HEK293 (cell line): ENCODE data around the gene CDH22.

ENCODE experiments used
- CTCF ChIP-seq: fragments of 450-650 bp; formaldehyde crosslinking; IDR thresholded peaks from 2 replicates; pipeline ENCODE4 v1.5.1; 2016; ENCODE audit warnings: missing biosample characterization, missing genetic modification characterization
- ZNF274 ChIP-seq, 2 experiments: fragments of 200-500 bp in 1 of 2; fragments of 450-650 bp in 1 of 2; sonication (Bioruptor generic) in 1 of 2; formaldehyde crosslinking in 1 of 2; IDR thresholded peaks; 2 replicates each; pipeline versions ENCODE4 v1.5.1 to v1.6.1; 2014 to 2016; ENCODE audit warnings: borderline replicate concordance in 1 of 2, inconsistent platforms in 1 of 2, low read length in 1 of 2, missing biosample characterization in 1 of 2, missing genetic modification characterization in 1 of 2
- ZNF449 ChIP-seq: fragments of 450-650 bp; formaldehyde crosslinking; IDR thresholded peaks from 2 replicates; pipeline ENCODE4 v1.5.1; 2017; ENCODE audit warnings: missing biosample characterization, mild to moderate bottlenecking, missing genetic modification characterization, moderate library complexity
- ZNF600 ChIP-seq: fragments of 450-650 bp; formaldehyde crosslinking; IDR thresholded peaks from 2 replicates; pipeline ENCODE4 v1.5.1; 2016; ENCODE audit warnings: missing biosample characterization, missing genetic modification characterization

- no peak for TF ChIP-seq ZNF274 (IDR thresholded peaks at IDR 0.05; ENCODE audit: low read length)
- no peak for TF ChIP-seq ZNF274 (tag by site-specific recombination; IDR thresholded peaks at IDR 0.05; ENCODE audit: borderline replicate concordance)
- no peak for TF ChIP-seq ZNF449
- TF ChIP-seq ZNF600 = no peak
- TF ChIP-seq CTCF = no peak
These were observed 37.1 kb downstream of the CDH22 start for GRCh38 chr20:46270977-46271744.
